ENCODE measurements around the gene MRPS27. TPM values are rescaled to one million over a fixed set of nuclear protein-coding genes. Genes with fewer than 3 reads are reported as not detected.
A peak's percentile ranks its signal among the peaks of the same experiment; 100 is the strongest.

Gene MRPS27
- total and polyA plus RNA-seq, 2 of the 13 experiments (the other 11 are each of a cell fraction or from before 2014, with no cell fraction given) = 71.8 to 115 TPM

DNA sequence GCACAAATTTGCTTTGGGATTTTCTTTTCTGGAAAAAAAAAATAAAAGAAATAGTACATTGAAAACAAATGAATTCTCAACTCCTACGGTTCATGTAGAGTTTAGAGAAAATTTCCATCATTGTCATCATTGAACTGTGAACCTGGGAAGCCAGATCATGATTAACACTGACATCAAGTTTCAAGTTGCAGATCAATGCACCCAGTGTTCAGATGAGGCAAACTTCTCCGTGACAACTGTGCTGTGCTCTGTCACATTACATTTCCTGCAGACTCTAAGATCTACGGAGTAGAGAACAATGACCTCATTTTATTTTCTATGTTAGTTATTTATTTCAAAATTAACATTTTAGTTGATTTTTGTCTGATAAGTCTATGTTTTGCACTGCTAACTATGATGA, 113.0 kb downstream of the MRPS27 start:
- H3K4me2 ChIP-seq (ENCODE audit: low read depth, low read length) = no peak overlapping the region
- peak; percentile 70 for TF ChIP-seq ZNF629 (CRISPR knock-in tag; conservative IDR thresholded peaks at IDR 0.05)
- no peak for TF ChIP-seq U2AF1 (optimal IDR thresholded peaks at IDR 0.05; ENCODE audit: low read depth, low read length)
- H3K9ac ChIP-seq (ENCODE audit: insufficient read depth, low read depth, low read length) = no peak overlapping the region
- CTCF ChIA-PET (ENCODE audit: low intra/inter-chr PET ratio, low total read pairs) = no interaction called here
- no peaks in the 10 kb centered on the region for H3K27me3 ChIP-seq (ENCODE audit: control insufficient read depth in 1 of 2, insufficient read depth in 2 of 2, low read length in 2 of 2)
- no peaks in the 10 kb centered on the region for H4K20me1 ChIP-seq (ENCODE audit: insufficient read depth, low read length)
- peaks cover 0 to 2% of the 10 kb centered on the region in 2 experiments; a peak in 1 of 5 replicates for H3K36me3 ChIP-seq (replicated peaks in 1 of 2; ENCODE audit: control insufficient read depth in 1 of 2, insufficient read depth in 2 of 2, low read length in 2 of 2)
- peak; percentile 15 for DNase-seq (ENCODE audit: low spot score)
- in situ Hi-C loops (cut with HindIII; ENCODE audit: extremely low pct_ligation_motif_present, low pct_unique_long_range_greater_than_20kb) (no loop called here), intact Hi-C loops (cut with micrococcal nuclease; ENCODE audit: unreplicated experiment) (no loop called here)
- no peak overlapping the region for H3K27ac ChIP-seq (ENCODE audit: extremely low read length, insufficient read depth, low read length)
- no peak for ATAC-seq
- FAIRE-seq = no peak
- no peak overlapping the region for H2AFZ ChIP-seq (ENCODE audit: low read length)
- no peaks in the 10 kb centered on the region for H3K79me2 ChIP-seq (ENCODE audit: insufficient read depth, low read length)
- no peaks in the 10 kb centered on the region for H3K9me3 ChIP-seq (ENCODE audit: low read length)
- no TSS peak for BruUV-seq (replicated peaks)
- POLR2A ChIA-PET = no interaction called here
- no peak overlapping the region for H3K4me3 ChIP-seq (replicated peaks in 1 of 3; ENCODE audit: insufficient read depth in 1 of 3, low read depth in 2 of 3, low read length in 3 of 3)
- peaks cover 19% of the 10 kb centered on the region; the same call in 1 of the 2 replicates for H3K4me1 ChIP-seq (ENCODE audit: insufficient read depth, low read length)
- 78% methylated on average over 3 of the region's 3 CpGs for WGBS (ENCODE audit: low lambda C conversion rate)

DNA sequence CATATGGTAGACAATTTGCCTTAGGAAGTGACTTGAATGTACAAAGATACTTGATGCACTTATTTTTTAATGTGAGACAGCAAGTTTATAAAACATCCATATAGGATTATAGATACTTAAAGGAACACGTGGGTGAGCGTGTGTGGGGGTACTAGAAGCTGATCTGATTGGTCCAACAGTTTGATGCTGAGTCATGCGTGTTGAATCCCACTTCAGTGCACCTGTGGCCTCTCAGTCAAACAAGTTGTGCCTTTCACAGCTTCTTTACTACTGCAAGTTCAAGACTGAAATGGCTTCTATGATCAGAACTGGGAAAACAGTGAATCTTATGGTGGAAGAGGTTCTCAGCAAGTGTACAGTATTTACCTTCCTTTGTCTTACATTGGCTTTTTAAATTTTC, 113.9 kb downstream of the MRPS27 start:
- no peak for DNase-seq (ENCODE audit: low spot score)
- H3K9me3 ChIP-seq (ENCODE audit: low read length) = no peaks in the 10 kb centered on the region
- 91% methylated on average over 3 of the region's 3 CpGs for WGBS (ENCODE audit: low lambda C conversion rate)
- in situ Hi-C loops (cut with HindIII; ENCODE audit: extremely low pct_ligation_motif_present, low pct_unique_long_range_greater_than_20kb) (no loop called here), intact Hi-C loops (cut with micrococcal nuclease; ENCODE audit: unreplicated experiment) (no loop called here)
- H3K9ac ChIP-seq (ENCODE audit: insufficient read depth, low read depth, low read length) = no peak overlapping the region
- ChIA-PET CTCF (ENCODE audit: low intra/inter-chr PET ratio, low total read pairs) (no interaction called here), POLR2A (no interaction called here)
- no peak for FAIRE-seq
- ATAC-seq = no peak
- no TSS peak for BruUV-seq (replicated peaks)
- H3K36me3 ChIP-seq (replicated peaks in 1 of 2; ENCODE audit: control insufficient read depth in 1 of 2, insufficient read depth in 2 of 2, low read length in 2 of 2) = peaks cover 0 to 2% of the 10 kb centered on the region in 2 experiments; a peak in 1 of 5 replicates
- H2AFZ ChIP-seq (ENCODE audit: low read length) = no peak overlapping the region
- TF ChIP-seq ZBTB42 (CRISPR knock-in tag; IDR thresholded peaks at IDR 0.05) (no peak), NFE2L2 (IDR thresholded peaks at IDR 0.05; ENCODE audit: low read length) (peak; percentile 27; the same call in 1 of the 2 replicates), SOX6 (IDR thresholded peaks at IDR 0.05) (no peak), SOX6 (CRISPR knock-in tag; IDR thresholded peaks at IDR 0.05) (no peak), KLF9 (CRISPR knock-in tag; IDR thresholded peaks at IDR 0.05; ENCODE audit: low read depth) (no peak), NR2F6 (IDR thresholded peaks at IDR 0.05) (no peak), NR2F6 (CRISPR knock-in tag; IDR thresholded peaks at IDR 0.05) (no peak)
- TF ChIP-seq, protein P1, sequence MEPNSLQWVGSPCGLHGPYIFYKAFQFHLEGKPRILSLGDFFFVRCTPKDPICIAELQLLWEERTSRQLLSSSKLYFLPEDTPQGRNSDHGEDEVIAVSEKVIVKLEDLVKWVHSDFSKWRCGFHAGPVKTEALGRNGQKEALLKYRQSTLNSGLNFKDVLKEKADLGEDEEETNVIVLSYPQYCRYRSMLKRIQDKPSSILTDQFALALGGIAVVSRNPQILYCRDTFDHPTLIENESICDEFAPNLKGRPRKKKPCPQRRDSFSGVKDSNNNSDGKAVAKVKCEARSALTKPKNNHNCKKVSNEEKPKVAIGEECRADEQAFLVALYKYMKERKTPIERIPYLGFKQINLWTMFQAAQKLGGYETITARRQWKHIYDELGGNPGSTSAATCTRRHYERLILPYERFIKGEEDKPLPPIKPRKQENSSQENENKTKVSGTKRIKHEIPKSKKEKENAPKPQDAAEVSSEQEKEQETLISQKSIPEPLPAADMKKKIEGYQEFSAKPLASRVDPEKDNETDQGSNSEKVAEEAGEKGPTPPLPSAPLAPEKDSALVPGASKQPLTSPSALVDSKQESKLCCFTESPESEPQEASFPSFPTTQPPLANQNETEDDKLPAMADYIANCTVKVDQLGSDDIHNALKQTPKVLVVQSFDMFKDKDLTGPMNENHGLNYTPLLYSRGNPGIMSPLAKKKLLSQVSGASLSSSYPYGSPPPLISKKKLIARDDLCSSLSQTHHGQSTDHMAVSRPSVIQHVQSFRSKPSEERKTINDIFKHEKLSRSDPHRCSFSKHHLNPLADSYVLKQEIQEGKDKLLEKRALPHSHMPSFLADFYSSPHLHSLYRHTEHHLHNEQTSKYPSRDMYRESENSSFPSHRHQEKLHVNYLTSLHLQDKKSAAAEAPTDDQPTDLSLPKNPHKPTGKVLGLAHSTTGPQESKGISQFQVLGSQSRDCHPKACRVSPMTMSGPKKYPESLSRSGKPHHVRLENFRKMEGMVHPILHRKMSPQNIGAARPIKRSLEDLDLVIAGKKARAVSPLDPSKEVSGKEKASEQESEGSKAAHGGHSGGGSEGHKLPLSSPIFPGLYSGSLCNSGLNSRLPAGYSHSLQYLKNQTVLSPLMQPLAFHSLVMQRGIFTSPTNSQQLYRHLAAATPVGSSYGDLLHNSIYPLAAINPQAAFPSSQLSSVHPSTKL (CRISPR knock-in tag; IDR thresholded peaks at IDR 0.05) = no peak
- H4K20me1 ChIP-seq (ENCODE audit: insufficient read depth, low read length) = no peaks in the 10 kb centered on the region
- no peaks in the 10 kb centered on the region for H3K79me2 ChIP-seq (ENCODE audit: insufficient read depth, low read length)
- H3K4me3 ChIP-seq (replicated peaks in 1 of 3; ENCODE audit: insufficient read depth in 1 of 3, low read depth in 2 of 3, low read length in 3 of 3) = no peak overlapping the region
- no peak overlapping the region for H3K27ac ChIP-seq (ENCODE audit: extremely low read length, insufficient read depth, low read length)
- peaks cover 14% of the 10 kb centered on the region; the same call in 1 of the 2 replicates for H3K4me1 ChIP-seq (ENCODE audit: insufficient read depth, low read length)
- no peaks in the 10 kb centered on the region for H3K27me3 ChIP-seq (ENCODE audit: control insufficient read depth in 1 of 2, insufficient read depth in 2 of 2, low read length in 2 of 2)
- no peak overlapping the region for H3K4me2 ChIP-seq (ENCODE audit: low read depth, low read length)

Measured in HepG2 (cell line).